Thymus (tissue), 11 donors: ENCODE measurements around the gene TMOD4. TPM values are rescaled to one million over a fixed set of nuclear protein-coding genes. Genes with fewer than 3 reads are reported as not detected.
"Not testable (repeated sequence)": the region's sequence is repeated elsewhere in the genome, so short reads cannot be mapped to it uniquely, and the experiment has no call there.

ENCODE experiments used
- DNase-seq, 9 donors: peaks; one replicate each; pipeline ENCODE4 v3.0.0-alpha.2; 2013; ENCODE audit warnings: low spot score in 9 of 9, low read depth in 6 of 9, missing footprints in 1 of 9
- H3K27ac ChIP-seq, 2 donors: one replicate each; pipeline ENCODE4 v1.5.1; 2013; ENCODE audit warnings: control low read depth in 1 of 2, low read depth in 1 of 2, low read length in 1 of 2, mild to moderate bottlenecking in 1 of 2, moderate library complexity in 1 of 2
- H3K27me3 ChIP-seq, 2 donors: one replicate each; pipeline ENCODE4 v1.5.1; 2013; ENCODE audit warnings: low read length in 1 of 2; ENCODE audit not compliant: control insufficient read depth in 2 of 2, insufficient read depth in 1 of 2
- H3K36me3 ChIP-seq, 2 donors: one replicate each; pipeline ENCODE4 v1.5.1; 2013; ENCODE audit warnings: low read length in 1 of 2, mild to moderate bottlenecking in 1 of 2, moderate library complexity in 1 of 2; ENCODE audit not compliant: control insufficient read depth in 2 of 2, insufficient read depth in 2 of 2
- H3K4me1 ChIP-seq, 2 donors: one replicate each; pipeline ENCODE4 v1.5.1; 2013; ENCODE audit warnings: low read length in 2 of 2; ENCODE audit not compliant: control insufficient read depth in 2 of 2, insufficient read depth in 2 of 2
- H3K4me3 ChIP-seq, 2 donors: one replicate each; pipeline ENCODE4 v1.5.1; 2013; ENCODE audit warnings: low read length in 2 of 2, control low read depth in 1 of 2, mild to moderate bottlenecking in 1 of 2
- H3K9me3 ChIP-seq, 2 donors: one replicate each; pipeline ENCODE4 v1.5.1; 2013; ENCODE audit warnings: low read length in 1 of 2, mild to moderate bottlenecking in 1 of 2; ENCODE audit not compliant: control insufficient read depth in 2 of 2, insufficient read depth in 1 of 2
- WGBS: extraction: QIAGEN DNeasy Blood & Tissue Kit; methylation state at CpG from one replicate; pipeline ENCODE4 v1.1.7; 2013; 5-methylcytosine and 5-hydroxymethylcytosine counted together
- polyA plus RNA-seq: library from polyadenylated mRNA; stranded (reverse); fragments of 200-250 nt; gene quantifications from one replicate; pipeline ENCODE4 v1.2.3, GENCODE V29; 2013
- total RNA-seq: library from RNA; stranded (reverse); fragments of 120-200 nt; gene quantifications from one replicate; pipeline ENCODE4 v1.2.4, GENCODE V29; 2013
- donor health status: healthy.

Gene TMOD4
- total and polyA plus RNA-seq, 2 donors: 0.38 to 1.0 TPM

DNA sequence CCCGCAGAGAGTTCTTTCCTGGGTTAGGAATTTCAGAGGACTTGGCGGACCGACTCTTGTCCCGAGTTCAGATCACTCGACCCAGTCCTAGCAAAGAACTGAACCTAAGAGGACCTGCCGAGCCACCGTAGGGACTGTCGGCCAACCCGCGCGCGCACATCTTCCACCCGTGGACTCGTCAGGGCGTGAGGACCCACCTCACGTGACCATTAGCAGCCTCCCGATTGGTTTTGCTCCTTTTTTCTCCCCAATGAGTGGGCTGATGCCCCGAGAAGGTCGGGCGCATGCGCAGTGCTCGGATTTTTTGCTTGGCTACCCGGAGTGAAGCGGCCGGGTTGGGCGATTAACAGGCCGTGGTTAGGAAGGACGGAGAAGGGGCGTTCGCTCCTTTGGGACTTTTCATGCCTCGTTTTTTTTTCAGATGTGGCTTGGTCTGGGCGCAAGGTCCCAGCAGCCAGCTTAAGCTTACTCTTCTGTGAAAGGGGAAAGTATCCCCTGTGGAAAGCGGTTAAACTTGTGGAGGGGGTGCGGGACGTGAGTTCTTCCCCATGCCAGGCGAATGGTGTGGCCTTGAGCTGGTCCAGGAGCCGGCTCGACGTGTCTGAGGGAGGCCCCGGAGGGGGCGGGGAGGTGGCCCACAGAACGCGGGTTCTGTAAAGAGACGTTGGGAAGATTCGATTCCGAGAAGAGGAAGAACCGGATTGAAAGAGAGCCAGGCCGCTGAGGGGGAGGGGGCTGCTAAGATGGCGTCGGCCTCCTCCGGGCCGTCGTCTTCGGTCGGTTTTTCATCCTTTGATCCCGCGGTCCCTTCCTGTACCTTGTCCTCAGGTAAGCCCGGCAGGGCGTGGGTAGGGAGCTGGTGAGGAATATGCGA is 22.7 kb upstream of the TMOD4 start, which contains the start of gene PIP5K1A:
PIP5K1A (plus strand) TSS at position 299 of the 874 bp plus-strand sequence; CDS start at position 744, 445 bp downstream.
- peak within 1 kb of the TSS; percentile 86 to 97 for H3K4me3 ChIP-seq
- H3K27me3 ChIP-seq: peaks cover 2 to 5% of the 10 kb centered on the region in 2 donors
- peaks cover 6 to 14% of the 10 kb centered on the region in 2 donors for H3K4me1 ChIP-seq
- DNase-seq: peak; percentile 92 to 99 (median 96)
- H3K27ac ChIP-seq: peak within 1 kb of the TSS; percentile 82 to 90
- under 1% methylated on average over 60 of the region's 60 CpGs for WGBS
- peaks cover 13 to 15% of the 10 kb centered on the region in 2 donors for H3K36me3 ChIP-seq
- H3K9me3 ChIP-seq: no peaks in the 10 kb centered on the region

GRCh38 chr1:151197863-151198253 is 22.1 kb upstream of the TMOD4 start:
- Histone ChIP-seq H3K9me3 (no peaks in the 10 kb centered on the region), H3K4me1 (peaks cover 6 to 14% of the 10 kb centered on the region in 2 donors), H3K4me3 (peak overlapping the region; percentile 86 to 97), H3K27me3 (peaks cover 2 to 5% of the 10 kb centered on the region in 2 donors), H3K27ac (peak overlapping the region; percentile 3 to 57), H3K36me3 (peaks cover 7 to 11% of the 10 kb centered on the region in 2 donors)
- 22% methylated on average over 10 of the region's 10 CpGs for WGBS
- no peak for DNase-seq

DNA sequence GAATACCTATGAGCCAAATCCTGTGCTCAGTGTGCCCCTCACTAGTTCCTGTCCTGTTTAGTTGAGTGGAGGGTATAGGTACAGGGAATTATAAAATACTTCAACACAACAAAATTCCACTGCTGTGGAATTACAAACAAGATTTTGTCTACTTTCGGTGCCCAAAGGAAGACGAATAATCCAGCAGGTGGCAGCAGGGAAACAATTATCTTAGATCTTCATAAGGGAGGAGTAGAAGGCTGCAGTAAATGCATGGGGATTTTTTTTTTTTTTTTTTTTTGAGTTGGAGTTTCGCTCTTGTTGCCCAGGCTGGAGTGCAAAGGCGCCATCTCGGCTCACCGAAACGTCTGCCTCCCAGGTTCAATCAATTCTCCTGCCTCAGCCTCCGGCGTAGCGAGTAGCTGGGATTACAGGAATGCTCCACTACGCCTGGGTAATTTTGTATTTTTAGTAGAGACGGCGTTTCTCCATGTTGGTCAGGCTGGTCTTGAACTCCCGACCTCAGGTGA is 20.6 kb upstream of the TMOD4 start:
- no peaks in the 10 kb centered on the region for H3K36me3 ChIP-seq
- 43% methylated on average over 14 of the region's 14 CpGs for WGBS
- no peak overlapping the region for H3K4me3 ChIP-seq
- peaks cover 2 to 5% of the 10 kb centered on the region in 2 donors for H3K27me3 ChIP-seq
- peaks cover 6 to 14% of the 10 kb centered on the region in 2 donors for H3K4me1 ChIP-seq
- no peak overlapping the region for H3K27ac ChIP-seq
- DNase-seq: peak in 6 of 9 donors; percentile 39 to 80 (median 49)
- no peaks in the 10 kb centered on the region for H3K9me3 ChIP-seq

DNA sequence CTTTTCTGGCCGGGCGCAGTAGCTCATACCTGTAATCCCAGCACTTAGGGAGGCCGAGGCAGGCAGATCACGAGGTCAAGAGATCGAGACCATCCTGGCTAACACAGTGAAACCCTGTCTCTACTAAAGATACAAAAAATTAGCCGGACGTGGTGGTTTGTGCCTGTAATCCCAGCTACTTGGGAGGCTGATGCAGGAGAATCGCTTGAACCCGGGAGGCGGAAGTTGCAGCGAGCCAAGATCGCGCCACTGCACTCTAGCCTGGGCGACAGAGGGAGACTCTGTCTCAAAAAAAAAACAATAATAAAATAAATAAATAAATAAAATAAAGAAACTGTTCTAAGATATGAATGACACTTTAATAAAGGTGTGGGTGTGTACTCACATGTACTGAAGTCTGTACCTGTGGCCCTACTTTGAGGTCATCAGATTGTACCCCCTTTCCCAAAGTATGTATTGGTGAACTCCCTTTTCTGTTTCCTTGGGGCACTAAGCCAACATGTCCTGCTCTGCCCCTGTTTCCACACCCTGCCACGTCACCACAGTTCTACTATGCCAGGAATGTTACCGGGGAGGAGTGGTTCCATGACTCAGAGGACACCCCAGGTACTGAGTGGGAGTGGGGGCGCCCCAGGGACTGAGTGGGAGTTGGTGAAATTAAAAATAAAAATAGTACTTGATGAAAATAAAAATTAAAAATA is 19.3 kb upstream of the TMOD4 start:
- H3K9me3 ChIP-seq, H3K27ac ChIP-seq, DNase-seq, H3K27me3 ChIP-seq, H3K4me3 ChIP-seq, H3K36me3 ChIP-seq: not testable (repeated sequence)
- peaks cover 5 to 17% of the 10 kb centered on the region in 2 donors for H3K4me1 ChIP-seq
- WGBS: 92% methylated on average over 17 of the region's 17 CpGs

GRCh38 chr1:151193856-151194255 is 18.1 kb upstream of the TMOD4 start:
- Histone ChIP-seq H3K4me3 (no peak overlapping the region), H3K4me1 (peaks cover 4 to 17% of the 10 kb centered on the region in 2 donors), H3K27ac (no peak overlapping the region), H3K9me3 (no peaks in the 10 kb centered on the region), H3K27me3 (peaks cover 2 to 5% of the 10 kb centered on the region in 2 donors), H3K36me3 (no peaks in the 10 kb centered on the region)
- WGBS: 90% methylated on average over 1 of the region's 1 CpG
- no peak for DNase-seq

DNA sequence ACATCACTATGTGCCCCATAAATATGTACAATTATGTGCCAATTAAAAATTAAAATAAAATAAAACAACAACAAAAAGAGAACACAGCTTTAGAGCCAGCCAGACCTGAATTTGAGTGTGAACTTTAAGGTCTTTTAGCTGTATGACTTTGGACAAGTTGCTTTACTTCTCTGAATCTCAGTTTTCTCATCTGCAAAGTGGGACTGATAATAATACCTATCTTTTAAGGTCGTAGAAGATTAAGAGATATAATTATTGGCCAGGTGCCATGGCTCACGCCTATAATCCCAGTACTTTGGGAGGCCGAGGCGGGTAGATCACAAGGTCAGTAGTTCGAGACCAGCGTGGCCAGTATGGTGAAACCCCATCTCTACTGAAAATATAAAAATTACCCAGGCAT is 17.5 kb upstream of the TMOD4 start:
- no peaks in the 10 kb centered on the region for H3K9me3 ChIP-seq
- peaks cover 10 to 23% of the 10 kb centered on the region in 2 donors for H3K4me1 ChIP-seq
- H3K36me3 ChIP-seq: no peaks in the 10 kb centered on the region
- no peak for DNase-seq
- 88% methylated on average over 6 of the region's 6 CpGs for WGBS
- no peak overlapping the region for H3K4me3 ChIP-seq
- peaks cover 2 to 5% of the 10 kb centered on the region in 2 donors for H3K27me3 ChIP-seq
- H3K27ac ChIP-seq: no peak overlapping the region

- peaks cover 10 to 18% of the 10 kb centered on the region in 2 donors for H3K4me1 ChIP-seq
Measured at GRCh38 chr1:151192047-151192446, 16.3 kb upstream of the TMOD4 start.

GRCh38 chr1:151189637-151190445 is 14.1 kb upstream of the TMOD4 start, which contains the start of gene VPS72:
TSS of gene VPS72 (minus strand) at chr1:151190197. CDS start at chr1:151190121, 76 bp downstream.
- Histone ChIP-seq H3K4me1 (peaks cover 10 to 16% of the 10 kb centered on the region in 2 donors), H3K27me3 (peaks cover 2 to 5% of the 10 kb centered on the region in 2 donors), H3K9me3 (no peaks in the 10 kb centered on the region), H3K4me3 (peak within 1 kb of the TSS; percentile 51 to 83), H3K27ac (peak within 1 kb of the TSS; percentile 77 to 91), H3K36me3 (peaks cover 9 to 11% of the 10 kb centered on the region in 2 donors)
- WGBS: under 1% methylated on average over 42 of the region's 42 CpGs
- DNase-seq: peak; percentile 79 to 95 (median 88)

More at GRCh38 chr1:151192047-151192446, 16.3 kb upstream of the TMOD4 start:
- Histone ChIP-seq H3K4me3 (no peak overlapping the region), H3K9me3 (no peaks in the 10 kb centered on the region), H3K27me3 (peaks cover 2 to 5% of the 10 kb centered on the region in 2 donors), H3K36me3 (no peaks in the 10 kb centered on the region), H3K27ac (no peak overlapping the region)
- no peak for DNase-seq
- WGBS: 88% methylated on average over 7 of the region's 7 CpGs
